Esophagus (tissue), 2 donors: ENCODE results near the gene POLR3K. TPM values are rescaled to one million over a fixed set of nuclear protein-coding genes. Genes with fewer than 3 reads are reported as not detected.

ENCODE experiments used
- H3K27ac ChIP-seq, 2 donors: one replicate each; pipeline ENCODE4 v1.5.1; 2013; ENCODE audit warnings: low read depth in 2 of 2, mild to moderate bottlenecking in 2 of 2, inconsistent platforms in 1 of 2, low read length in 1 of 2, moderate library complexity in 1 of 2
- H3K27me3 ChIP-seq, 2 donors: one replicate each; pipeline ENCODE4 v1.6.1; 2013; ENCODE audit warnings: low read length in 2 of 2, control low read depth in 1 of 2, mild to moderate bottlenecking in 1 of 2; ENCODE audit not compliant: insufficient read depth in 2 of 2, control insufficient read depth in 1 of 2
- H3K36me3 ChIP-seq, 2 donors: one replicate each; pipeline ENCODE4 v1.6.1; 2013; ENCODE audit warnings: low read length in 1 of 2; ENCODE audit not compliant: control insufficient read depth in 2 of 2, insufficient read depth in 2 of 2
- H3K4me1 ChIP-seq, 2 donors: one replicate each; pipeline ENCODE4 v1.6.1; 2013; ENCODE audit warnings: low read length in 1 of 2; ENCODE audit not compliant: control insufficient read depth in 2 of 2, insufficient read depth in 2 of 2
- H3K4me3 ChIP-seq, 2 donors: one replicate each; pipeline ENCODE4 v1.5.1; 2013; ENCODE audit warnings: low read length in 2 of 2, mild to moderate bottlenecking in 2 of 2, low read depth in 1 of 2, moderate library complexity in 1 of 2
- H3K9me3 ChIP-seq, 2 donors: one replicate each; pipeline ENCODE4 v1.6.1; 2013; ENCODE audit warnings: mild to moderate bottlenecking in 2 of 2, low read depth in 1 of 2, low read length in 1 of 2, moderate library complexity in 1 of 2; ENCODE audit not compliant: control insufficient read depth in 2 of 2, insufficient read depth in 1 of 2
- WGBS, 2 donors: extraction: QIAGEN DNeasy Blood & Tissue Kit; methylation state at CpG; one replicate each; pipeline ENCODE4 v1.1.7; 2013; 5-methylcytosine and 5-hydroxymethylcytosine counted together
- polyA plus RNA-seq, 2 donors: library from polyadenylated mRNA; stranded (reverse); fragments of 200-250 nt; gene quantifications; one replicate each; pipeline ENCODE4 v1.2.3, GENCODE V29; 2013
- donor health status: healthy with polysubstance abuse.
- donor health status: Bipolar disorder and iron deficiency.

POLR3K gene
- polyA plus RNA-seq, 2 donors: 4.3 to 11.4 TPM

DNA sequence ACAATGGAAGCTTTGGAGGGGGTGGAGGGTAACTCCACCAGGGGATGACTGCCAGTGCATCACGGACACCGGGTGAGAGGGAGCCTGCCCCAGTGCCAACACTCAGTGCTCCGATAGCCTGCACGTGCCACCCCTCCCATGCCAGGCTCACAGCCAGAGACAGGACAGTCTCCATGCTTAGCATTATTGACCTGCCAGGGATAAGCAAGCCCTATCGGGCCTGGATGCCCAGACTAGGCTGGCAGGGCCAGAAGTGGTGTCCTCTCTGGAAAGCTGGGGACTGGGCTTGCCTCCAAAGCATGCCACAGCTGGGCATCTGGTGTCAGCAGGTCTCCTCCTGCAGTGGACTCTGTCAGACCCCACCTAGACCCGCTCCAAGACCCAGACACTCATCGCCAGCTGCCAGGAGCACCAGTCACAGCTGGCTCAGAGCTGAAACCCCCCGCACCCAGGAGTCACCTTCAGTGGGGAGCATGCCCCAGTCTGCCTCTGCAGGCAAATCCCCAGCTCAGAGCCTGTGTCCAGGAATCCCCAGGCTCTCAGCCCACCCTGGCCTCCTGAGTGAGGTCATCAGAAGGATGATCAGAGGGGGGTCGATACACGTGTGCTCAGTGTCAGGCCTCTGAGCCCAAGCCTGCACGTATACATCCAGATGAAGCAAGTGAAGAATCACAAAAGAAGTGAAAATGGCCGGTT is 20.8 kb upstream of the POLR3K start:
- Histone ChIP-seq H3K36me3 (no peaks in the 10 kb centered on the region), H3K27ac (peak overlapping the region in 1 of 2 donors; percentile 36), H3K27me3 (no peaks in the 10 kb centered on the region), H3K9me3 (no peaks in the 10 kb centered on the region), H3K4me1 (peaks cover 24 to 53% of the 10 kb centered on the region in 2 donors), H3K4me3 (no peak overlapping the region)
- WGBS, 2 donors: 60 to 66% methylated on average over 12 of the region's 12 CpGs

DNA sequence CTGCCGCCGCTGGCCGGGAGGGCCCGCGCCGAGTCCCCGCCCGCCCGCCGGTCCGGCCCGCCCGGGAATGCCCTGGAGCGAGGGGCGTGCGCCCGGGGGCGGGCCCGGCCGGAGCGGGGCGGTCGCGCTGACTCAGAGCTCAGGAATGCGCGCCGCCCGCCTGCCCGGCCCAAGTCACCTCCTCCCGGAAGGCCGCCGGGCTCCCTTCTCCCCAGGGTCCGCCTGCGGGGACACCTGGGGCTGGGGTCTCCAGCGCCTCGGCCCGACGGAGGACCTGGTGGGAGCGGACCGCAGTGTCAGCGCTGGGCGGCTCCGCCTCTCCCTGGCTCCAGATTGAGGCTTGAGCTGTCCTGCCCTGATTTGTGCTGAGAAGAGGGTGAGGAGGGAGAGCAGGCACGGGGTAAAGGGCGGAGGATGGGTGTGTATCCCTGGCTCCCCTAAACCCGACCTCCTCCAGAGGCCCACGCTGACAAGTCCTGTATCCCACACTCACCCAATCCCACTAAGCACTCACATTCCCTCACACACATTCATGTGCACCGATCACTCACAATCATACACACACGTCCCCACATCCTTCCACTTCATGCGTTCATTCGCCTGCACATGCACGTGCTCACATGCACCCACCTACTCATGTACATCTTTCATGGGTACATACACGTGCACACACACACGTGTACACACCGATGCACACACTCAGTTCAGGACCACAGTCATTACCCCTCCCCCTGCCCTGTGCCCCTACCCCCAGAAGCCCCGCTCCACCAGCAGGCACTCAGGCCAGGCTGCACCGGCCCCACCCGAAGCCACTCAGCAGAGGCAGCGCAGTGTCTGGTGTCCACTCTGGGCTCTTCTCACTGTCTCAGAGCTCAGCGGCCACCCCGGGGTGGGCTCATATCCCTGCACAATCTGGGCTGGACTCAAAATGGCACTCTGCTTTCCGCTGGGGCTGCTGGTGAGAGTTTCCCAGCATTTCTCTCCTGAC is 19.4 kb upstream of the POLR3K start, which contains the start of gene RHBDF1:
Gene RHBDF1, minus strand, starts transcription at position 71 of the 988 bp plus-strand sequence. CDS start 7,616 bp downstream, outside the sequence.
- H3K4me1 ChIP-seq: peaks cover 24 to 55% of the 10 kb centered on the region in 2 donors
- H3K27me3 ChIP-seq: no peaks in the 10 kb centered on the region
- 19 to 23% methylated on average over 59 to 62 of the region's 62 CpGs for WGBS, 2 donors
- H3K4me3 ChIP-seq: peak within 1 kb of the TSS; percentile 71 to 78
- H3K27ac ChIP-seq: peak within 1 kb of the TSS; percentile 81 to 91
- H3K36me3 ChIP-seq: peaks cover 0 to 2% of the 10 kb centered on the region in 2 donors
- H3K9me3 ChIP-seq: no peaks in the 10 kb centered on the region

DNA sequence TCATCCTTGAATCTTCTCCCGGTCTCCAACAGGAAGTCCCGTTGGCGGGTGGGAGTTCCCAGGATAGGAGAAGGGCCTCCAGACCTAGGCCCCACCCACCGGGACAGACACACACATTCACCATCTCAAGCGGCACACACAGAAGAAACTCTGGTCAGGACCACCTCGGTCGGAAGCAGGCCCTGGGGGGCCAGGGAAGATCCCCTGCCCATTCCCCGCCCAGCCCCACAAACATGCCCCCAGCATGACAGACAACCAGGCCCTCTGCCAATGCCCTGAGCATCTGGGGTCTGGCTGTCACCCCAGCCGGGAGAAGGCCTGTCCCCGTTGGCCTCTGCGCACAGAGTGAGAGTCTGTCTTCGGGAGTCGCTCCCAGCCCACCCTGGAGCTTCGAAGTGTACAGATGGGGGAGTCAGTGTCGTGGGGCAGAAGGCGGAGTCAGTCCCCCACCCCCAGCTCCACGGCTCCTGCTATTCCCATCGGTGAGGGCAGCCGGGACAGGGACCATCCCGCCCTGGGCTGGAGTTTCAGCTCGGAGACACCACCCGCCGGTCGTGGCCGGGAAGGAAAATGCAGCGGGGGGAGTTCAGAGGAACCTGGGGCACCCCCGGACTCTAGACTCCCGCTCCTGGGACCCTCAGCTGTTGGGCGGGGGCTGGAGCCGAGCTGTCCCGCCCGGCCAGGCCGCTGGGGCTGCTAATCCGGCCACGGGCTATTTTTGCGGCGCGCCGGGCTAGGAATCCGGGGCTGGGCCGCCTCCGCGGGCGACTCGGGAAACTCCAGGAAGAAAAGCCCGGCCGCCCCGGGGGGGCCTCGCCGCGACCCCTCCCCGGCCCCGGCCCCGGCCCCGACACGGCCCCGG is 18.4 kb upstream of the POLR3K start:
- no peaks in the 10 kb centered on the region for H3K27me3 ChIP-seq
- H3K9me3 ChIP-seq: no peaks in the 10 kb centered on the region
- WGBS, 2 donors: 6 to 14% methylated on average over 42 to 57 of the region's 57 CpGs
- H3K36me3 ChIP-seq: peaks cover 0 to 10% of the 10 kb centered on the region in 2 donors
- peak overlapping the region; percentile 81 to 91 for H3K27ac ChIP-seq
- peaks cover 17 to 48% of the 10 kb centered on the region in 2 donors for H3K4me1 ChIP-seq
- peak overlapping the region; percentile 71 to 78 for H3K4me3 ChIP-seq

DNA sequence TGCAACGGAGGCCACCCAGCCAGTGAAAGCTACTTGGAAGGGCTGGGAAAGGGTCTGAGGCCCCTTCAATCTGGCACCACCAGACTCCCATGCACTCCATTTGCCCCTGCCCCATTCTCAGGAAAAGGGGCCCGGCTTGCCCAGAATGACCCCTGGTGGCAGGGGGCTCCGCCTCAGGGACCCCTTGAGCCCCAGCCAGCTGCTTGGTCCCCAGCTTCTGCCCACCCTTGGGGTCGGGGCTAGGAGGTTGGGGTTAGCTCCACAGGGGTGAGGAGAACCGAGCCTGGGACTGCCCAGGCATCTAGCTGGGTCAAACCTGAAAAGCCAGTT is 17.8 kb upstream of the POLR3K start:
- Histone ChIP-seq H3K36me3 (peaks cover 0 to 10% of the 10 kb centered on the region in 2 donors), H3K27ac (peak overlapping the region; percentile 81 to 91), H3K4me3 (peak overlapping the region; percentile 71 to 78), H3K4me1 (peaks cover 13 to 44% of the 10 kb centered on the region in 2 donors), H3K9me3 (no peaks in the 10 kb centered on the region), H3K27me3 (no peaks in the 10 kb centered on the region)
- 30 to 41% methylated on average over 5 of the region's 5 CpGs for WGBS, 2 donors

DNA sequence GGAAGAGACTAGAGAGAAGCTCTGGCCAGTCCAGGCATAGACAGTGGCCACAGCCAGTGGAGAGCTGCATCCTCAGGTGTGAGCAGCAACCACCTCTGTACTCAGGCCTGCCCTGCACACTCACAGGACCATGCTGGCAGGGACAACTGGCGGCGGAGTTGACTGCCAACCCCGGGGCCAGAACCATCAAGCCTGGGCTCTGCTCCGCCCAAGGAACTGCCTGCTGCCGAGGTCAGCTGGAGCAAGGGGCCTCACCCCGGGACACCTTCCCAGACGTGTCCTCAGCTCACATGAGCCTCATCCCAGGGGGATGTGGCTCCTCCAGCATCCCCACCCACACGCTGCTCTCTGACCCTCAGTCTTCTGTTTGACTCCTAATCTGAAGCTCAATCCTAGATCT is 15.8 kb upstream of the POLR3K start:
- no peaks in the 10 kb centered on the region for H3K27me3 ChIP-seq

DNA sequence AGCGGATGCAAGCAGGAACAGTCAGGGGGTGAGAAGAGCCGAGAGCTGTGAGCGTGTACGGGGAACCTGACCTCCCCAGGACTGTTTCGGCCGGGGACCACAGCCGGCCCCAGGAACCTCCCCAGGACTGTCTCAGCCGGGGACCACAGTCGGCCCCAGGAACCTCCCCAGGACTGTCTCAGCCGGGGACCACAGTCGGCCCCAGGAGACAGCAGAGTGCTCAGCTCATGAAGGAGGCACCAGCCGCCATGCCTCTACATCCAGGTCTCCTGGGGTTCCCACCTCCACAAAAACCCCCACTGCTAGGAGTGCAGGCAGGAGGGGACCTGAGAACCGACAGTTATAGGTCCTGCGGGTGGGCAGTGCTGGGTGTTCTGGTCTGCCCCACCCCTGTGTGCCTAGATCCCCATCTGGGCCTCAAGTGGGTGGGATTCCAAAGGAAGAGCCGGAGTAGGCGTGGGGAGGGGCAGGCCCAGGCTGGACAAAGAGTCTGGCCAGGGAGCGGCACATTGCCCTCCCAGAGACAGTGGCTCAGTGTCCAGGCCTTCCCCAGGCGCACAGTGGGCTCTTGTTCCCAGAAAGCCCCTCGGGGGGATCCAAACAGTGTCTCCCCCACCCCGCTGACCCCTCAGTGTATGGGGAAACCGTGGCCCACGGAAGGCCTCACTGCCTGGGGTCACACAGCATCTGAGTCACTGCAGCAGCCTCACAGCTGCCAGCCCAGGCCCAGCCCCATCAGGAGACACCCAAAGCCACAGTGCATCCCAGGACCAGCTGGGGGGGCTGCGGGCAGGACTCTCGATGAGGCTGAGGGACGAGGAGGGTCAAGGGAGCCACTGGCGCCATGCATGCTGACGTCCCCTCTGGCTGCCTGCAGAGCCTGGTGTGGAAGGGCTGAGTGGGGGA is 14.7 kb upstream of the POLR3K start:
- WGBS, 2 donors: 73 to 76% methylated on average over 24 to 27 of the region's 27 CpGs
- Histone ChIP-seq H3K9me3 (no peaks in the 10 kb centered on the region), H3K27me3 (no peaks in the 10 kb centered on the region), H3K27ac (no peak overlapping the region), H3K36me3 (peaks cover 0 to 28% of the 10 kb centered on the region in 2 donors), H3K4me1 (peaks cover 4 to 37% of the 10 kb centered on the region in 2 donors), H3K4me3 (no peak overlapping the region)

More for the DNA sequence above, 15.8 kb upstream of the POLR3K start:
- Histone ChIP-seq H3K9me3 (no peaks in the 10 kb centered on the region), H3K4me3 (no peak overlapping the region), H3K36me3 (peaks cover 0 to 18% of the 10 kb centered on the region in 2 donors), H3K4me1 (peaks cover 10 to 46% of the 10 kb centered on the region in 2 donors), H3K27ac (no peak overlapping the region)
- WGBS, 2 donors: 47 to 52% methylated on average over 8 of the region's 8 CpGs

DNA sequence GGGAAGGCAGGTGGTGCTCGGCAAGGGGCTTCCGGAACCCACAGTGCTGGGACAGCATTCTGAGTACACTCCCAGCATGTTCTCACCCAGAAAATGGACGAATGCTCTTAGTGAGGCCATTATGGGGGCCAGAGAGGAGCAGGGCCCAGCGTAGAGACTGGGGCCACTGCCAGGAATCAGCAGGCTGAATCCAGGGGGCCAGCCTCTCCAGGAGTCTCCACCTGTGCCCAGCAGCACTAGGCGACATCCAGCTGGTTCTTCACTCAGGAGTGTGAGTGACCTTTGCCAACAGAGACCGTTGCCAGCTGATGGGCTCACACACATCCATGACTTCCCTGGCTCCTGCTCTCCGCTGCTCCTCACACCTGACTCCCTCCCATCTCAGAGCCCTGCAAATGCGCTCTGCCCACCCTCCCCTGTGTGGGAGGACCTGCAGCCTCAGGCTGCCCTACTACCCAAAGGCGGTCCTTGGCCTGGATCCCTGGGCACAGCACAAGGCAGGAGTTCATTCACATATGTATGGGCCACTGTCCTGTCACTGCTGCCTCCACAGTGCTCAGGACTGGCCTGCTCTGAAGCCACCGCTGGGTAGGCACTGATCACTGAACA is 13.9 kb upstream of the POLR3K start:
- no peaks in the 10 kb centered on the region for H3K9me3 ChIP-seq
- H3K36me3 ChIP-seq: peaks cover 3 to 37% of the 10 kb centered on the region in 2 donors
- no peak overlapping the region for H3K27ac ChIP-seq
- H3K4me1 ChIP-seq: peaks cover 3 to 31% of the 10 kb centered on the region in 2 donors
- H3K27me3 ChIP-seq: no peaks in the 10 kb centered on the region
- WGBS, 2 donors: 70 to 74% methylated on average over 10 of the region's 10 CpGs
- no peak overlapping the region for H3K4me3 ChIP-seq
